Esophagus muscularis mucosa (tissue), 3 donors: ENCODE results near the gene MIOX.

Experiments
- CTCF ChIP-seq, 3 experiments: fragments of 200-600 bp in 2 of 3; fragments of 450-650 bp in 1 of 3; sonication (generic) in 2 of 3; IDR thresholded peaks; one replicate each; pipeline ENCODE4 v1.5.1; 2017 to 2019; ENCODE audit warnings: antibody characterized with exemption in 3 of 3, mild to moderate bottlenecking in 2 of 3, moderate library complexity in 1 of 3
- POLR2A ChIP-seq: fragments of 450-650 bp; IDR thresholded peaks from one replicate; pipeline ENCODE4 v1.6.1; 2017; ENCODE audit warnings: antibody characterized with exemption, moderate library complexity, mild to moderate bottlenecking, low read depth

DNA sequence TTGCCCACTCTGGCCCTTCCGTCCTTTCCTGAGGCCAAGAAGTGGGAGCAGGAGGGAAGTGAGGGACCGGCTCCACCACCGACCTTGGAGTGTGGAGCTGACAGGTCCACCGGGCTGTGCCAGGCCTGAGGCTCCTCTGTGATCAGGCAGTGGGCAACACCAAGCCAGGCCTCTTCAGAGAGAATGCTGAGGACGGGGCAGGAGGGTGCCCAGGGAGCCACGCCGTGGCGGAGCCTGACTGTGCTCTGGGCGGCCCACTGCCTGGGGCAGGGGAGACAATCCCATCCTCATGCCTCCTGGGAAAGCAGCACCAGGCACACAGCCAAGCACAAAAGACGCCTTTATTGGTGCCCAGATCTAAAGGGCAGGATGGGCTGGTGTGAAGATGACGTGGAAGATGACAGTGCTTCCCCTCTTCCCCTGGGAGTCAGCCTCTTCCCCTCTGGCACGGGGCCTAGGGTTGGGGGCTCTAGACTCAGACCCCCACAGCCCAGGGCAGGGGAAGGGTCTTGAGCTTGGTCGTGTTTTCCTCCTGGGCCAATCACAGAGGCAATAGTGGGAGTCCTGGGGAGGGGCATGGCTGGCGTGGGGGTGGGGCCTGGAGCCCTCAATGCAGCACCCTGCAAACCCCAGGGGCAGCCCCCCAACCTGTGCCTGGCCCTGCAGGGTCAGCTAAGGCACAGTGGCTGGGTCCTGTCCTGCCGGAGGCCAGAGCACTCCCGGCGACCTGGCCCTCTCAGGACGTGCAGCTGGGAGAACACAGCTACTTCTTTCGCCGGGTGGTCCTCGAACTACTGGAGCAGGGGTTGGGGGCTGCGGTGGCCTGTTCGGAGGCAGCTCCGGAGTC, 16.2 kb downstream of the MIOX start:
- no peak for TF ChIP-seq POLR2A
- no peak for TF ChIP-seq CTCF (IDR thresholded peaks at IDR 0.05)
